K562 (cell line): Measurements from ENCODE around the gene GUCA2B. TPM values are rescaled to one million over a fixed set of nuclear protein-coding genes. Genes with fewer than 3 reads are reported as not detected.

Source experiments
- ATF2 ChIP-seq: sonication (generic); formaldehyde crosslinking; IDR thresholded peaks from 2 replicates; pipeline ENCODE4 v1.8.1; 2022; ENCODE audit warnings: missing genetic modification reagents
- CCAR2 ChIP-seq: fragments of 200-400 bp; formaldehyde crosslinking; IDR thresholded peaks from 2 replicates; pipeline ENCODE4 v1.6.1; 2017; ENCODE audit warnings: mild to moderate bottlenecking, low read depth, low read length
- GABPA ChIP-seq: fragments of 200-800 bp; sonication (Bioruptor generic); conservative IDR thresholded peaks from 2 replicates; pipeline ENCODE4 v1.6.1; 2016; ENCODE audit warnings: low read depth, missing genetic modification characterization, missing compliant biosample characterization
- HDAC2 ChIP-seq: fragments of 450-650 bp; IDR thresholded peaks from 2 replicates; pipeline ENCODE4 v1.6.1; 2016; ENCODE audit warnings: mild to moderate bottlenecking
- KLF6 ChIP-seq: fragments of 250-450 bp; sonication (Bioruptor Pico); IDR thresholded peaks from 2 replicates; pipeline ENCODE4 v1.4.0; 2020; ENCODE audit warnings: mild to moderate bottlenecking, moderate library complexity, borderline replicate concordance
- MAFK ChIP-seq: IDR thresholded peaks from 2 replicates; pipeline ENCODE4 v1.6.1; 2011; ENCODE audit warnings: low read length, improper control_type of control experiment
- MCM5 ChIP-seq: fragments of 450-650 bp; IDR thresholded peaks from 2 replicates; pipeline ENCODE4 v1.6.1; 2016; ENCODE audit warnings: low read depth
- POLR2AphosphoS2 ChIP-seq: IDR thresholded peaks from 2 replicates; pipeline ENCODE4 v1.6.1; 2012; ENCODE audit warnings: low read length, improper control_type of control experiment
- ZNF668 ChIP-seq: fragments of 250-450 bp; sonication (Bioruptor Pico); IDR thresholded peaks from 2 replicates; pipeline ENCODE4 v1.8.0; 2022; ENCODE audit warnings: mild to moderate bottlenecking, inconsistent platforms
- ZNF76 ChIP-seq: fragments of 250-450 bp; sonication (Bioruptor Pico); IDR thresholded peaks from 2 replicates; pipeline ENCODE4 v1.4.0; 2020; ENCODE audit warnings: mild to moderate bottlenecking, moderate library complexity, borderline replicate concordance
- ZNF785 ChIP-seq: fragments of 250-450 bp; sonication (Bioruptor Pico); IDR thresholded peaks from 2 replicates; pipeline ENCODE4 v1.4.0; 2020; ENCODE audit warnings: mild to moderate bottlenecking
- polyA plus RNA-seq, 8 experiments: library from polyadenylated mRNA; depleted of rRNA in 4 of 8; stranded (reverse) in 5 of 8; unstranded in 3 of 8; fragments of >200 nt; fragmentation: Nextera tagmentation in 2 of 8; fragmentation: Illumina TruSeq in 1 of 8; extraction: Ambion mirVana in 2 of 8; extraction: Trizol in 1 of 8; gene quantifications; 2 replicates each; pipeline versions ENCODE4 v1.2.1 to v1.2.3, GENCODE V29; 2011 to 2014; ENCODE audit warnings: inconsistent platforms in 1 of 8, missing spikeins in 1 of 8
- total RNA-seq, 7 experiments: library from RNA; depleted of rRNA in 6 of 7; stranded (reverse); fragments of >200 nt in 6 of 7; fragmentation: Illumina TruSeq in 2 of 7; extraction: Trizol in 2 of 7; gene quantifications; 2 replicates each; pipeline versions ENCODE4 v1.2.1 to v1.2.3, GENCODE V29; 2011 to 2021; ENCODE audit warnings: low replicate concordance in 1 of 7
- TF ChIP-seq, protein P1 (sequence below): fragments of 450-650 bp; IDR thresholded peaks from 2 replicates; pipeline ENCODE4 v1.6.1; 2016; ENCODE audit warnings: low read depth
- TF ChIP-seq, protein P2 (sequence below): sonication (generic); formaldehyde crosslinking; IDR thresholded peaks from 2 replicates; pipeline ENCODE4 v1.4.0; 2020; ENCODE audit warnings: mild to moderate bottlenecking, missing genetic modification reagents
- TF ChIP-seq, protein P3 (sequence below): fragments of 250-450 bp; sonication (Bioruptor Pico); IDR thresholded peaks from 2 replicates; pipeline ENCODE4 v1.5.1; 2021; ENCODE audit warnings: mild to moderate bottlenecking

Gene GUCA2B
- total and polyA plus RNA-seq, 9 of the 15 experiments (the other 6 are each of a cell fraction or from before 2014, with no cell fraction given): not detected

- TF ChIP-seq, protein P1, sequence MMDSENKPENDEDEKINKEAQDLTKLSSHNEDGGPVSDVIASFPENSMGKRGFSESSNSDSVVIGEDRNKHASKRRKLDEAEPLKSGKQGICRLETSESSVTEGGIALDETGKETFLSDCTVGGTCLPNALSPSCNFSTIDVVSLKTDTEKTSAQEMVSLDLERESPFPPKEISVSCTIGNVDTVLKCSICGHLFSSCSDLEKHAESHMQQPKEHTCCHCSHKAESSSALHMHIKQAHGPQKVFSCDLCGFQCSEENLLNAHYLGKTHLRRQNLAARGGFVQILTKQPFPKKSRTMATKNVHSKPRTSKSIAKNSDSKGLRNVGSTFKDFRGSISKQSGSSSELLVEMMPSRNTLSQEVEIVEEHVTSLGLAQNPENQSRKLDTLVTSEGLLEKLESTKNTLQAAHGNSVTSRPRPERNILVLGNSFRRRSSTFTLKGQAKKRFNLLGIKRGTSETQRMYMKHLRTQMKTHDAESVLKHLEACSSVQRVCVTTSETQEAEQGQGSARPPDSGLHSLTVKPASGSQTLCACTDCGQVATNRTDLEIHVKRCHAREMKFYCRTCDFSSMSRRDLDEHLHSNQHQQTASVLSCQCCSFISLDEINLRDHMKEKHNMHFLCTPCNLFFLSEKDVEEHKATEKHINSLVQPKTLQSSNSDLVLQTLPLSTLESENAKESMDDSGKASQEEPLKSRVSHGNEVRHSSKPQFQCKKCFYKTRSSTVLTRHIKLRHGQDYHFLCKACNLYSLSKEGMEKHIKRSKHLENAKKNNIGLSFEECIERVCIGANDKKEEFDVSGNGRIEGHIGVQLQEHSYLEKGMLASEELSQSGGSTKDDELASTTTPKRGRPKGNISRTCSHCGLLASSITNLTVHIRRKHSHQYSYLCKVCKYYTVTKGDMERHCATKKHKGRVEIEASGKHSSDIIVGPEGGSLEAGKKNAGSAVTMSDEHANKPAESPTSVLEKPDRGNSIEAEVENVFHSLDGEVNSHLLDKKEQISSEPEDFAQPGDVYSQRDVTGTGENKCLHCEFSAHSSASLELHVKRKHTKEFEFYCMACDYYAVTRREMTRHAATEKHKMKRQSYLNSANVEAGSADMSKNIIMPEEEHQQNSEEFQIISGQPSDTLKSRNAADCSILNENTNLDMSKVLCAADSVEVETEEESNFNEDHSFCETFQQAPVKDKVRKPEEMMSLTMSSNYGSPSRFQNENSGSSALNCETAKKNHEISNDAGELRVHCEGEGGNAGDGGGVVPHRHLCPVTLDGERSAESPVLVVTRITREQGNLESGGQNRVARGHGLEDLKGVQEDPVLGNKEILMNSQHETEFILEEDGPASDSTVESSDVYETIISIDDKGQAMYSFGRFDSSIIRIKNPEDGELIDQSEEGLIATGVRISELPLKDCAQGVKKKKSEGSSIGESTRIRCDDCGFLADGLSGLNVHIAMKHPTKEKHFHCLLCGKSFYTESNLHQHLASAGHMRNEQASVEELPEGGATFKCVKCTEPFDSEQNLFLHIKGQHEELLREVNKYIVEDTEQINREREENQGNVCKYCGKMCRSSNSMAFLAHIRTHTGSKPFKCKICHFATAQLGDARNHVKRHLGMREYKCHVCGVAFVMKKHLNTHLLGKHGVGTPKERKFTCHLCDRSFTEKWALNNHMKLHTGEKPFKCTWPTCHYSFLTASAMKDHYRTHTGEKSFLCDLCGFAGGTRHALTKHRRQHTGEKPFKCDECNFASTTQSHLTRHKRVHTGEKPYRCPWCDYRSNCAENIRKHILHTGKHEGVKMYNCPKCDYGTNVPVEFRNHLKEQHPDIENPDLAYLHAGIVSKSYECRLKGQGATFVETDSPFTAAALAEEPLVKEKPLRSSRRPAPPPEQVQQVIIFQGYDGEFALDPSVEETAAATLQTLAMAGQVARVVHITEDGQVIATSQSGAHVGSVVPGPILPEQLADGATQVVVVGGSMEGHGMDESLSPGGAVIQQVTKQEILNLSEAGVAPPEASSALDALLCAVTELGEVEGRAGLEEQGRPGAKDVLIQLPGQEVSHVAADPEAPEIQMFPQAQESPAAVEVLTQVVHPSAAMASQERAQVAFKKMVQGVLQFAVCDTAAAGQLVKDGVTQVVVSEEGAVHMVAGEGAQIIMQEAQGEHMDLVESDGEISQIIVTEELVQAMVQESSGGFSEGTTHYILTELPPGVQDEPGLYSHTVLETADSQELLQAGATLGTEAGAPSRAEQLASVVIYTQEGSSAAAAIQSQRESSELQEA: no peak
- TF ChIP-seq ZNF668 (CRISPR knock-in tag) (no peak), ZNF785 (CRISPR knock-in tag) (no peak), KLF6 (CRISPR knock-in tag) (no peak), POLR2AphosphoS2 (no peak), MAFK (no peak), MCM5 (no peak), ZNF76 (CRISPR knock-in tag) (no peak), HDAC2 (no peak), CCAR2 (no peak), ATF2 (no peak), GABPA (tag) (no peak)
- TF ChIP-seq, protein P2, sequence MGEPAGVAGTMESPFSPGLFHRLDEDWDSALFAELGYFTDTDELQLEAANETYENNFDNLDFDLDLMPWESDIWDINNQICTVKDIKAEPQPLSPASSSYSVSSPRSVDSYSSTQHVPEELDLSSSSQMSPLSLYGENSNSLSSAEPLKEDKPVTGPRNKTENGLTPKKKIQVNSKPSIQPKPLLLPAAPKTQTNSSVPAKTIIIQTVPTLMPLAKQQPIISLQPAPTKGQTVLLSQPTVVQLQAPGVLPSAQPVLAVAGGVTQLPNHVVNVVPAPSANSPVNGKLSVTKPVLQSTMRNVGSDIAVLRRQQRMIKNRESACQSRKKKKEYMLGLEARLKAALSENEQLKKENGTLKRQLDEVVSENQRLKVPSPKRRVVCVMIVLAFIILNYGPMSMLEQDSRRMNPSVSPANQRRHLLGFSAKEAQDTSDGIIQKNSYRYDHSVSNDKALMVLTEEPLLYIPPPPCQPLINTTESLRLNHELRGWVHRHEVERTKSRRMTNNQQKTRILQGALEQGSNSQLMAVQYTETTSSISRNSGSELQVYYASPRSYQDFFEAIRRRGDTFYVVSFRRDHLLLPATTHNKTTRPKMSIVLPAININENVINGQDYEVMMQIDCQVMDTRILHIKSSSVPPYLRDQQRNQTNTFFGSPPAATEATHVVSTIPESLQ (CRISPR knock-in tag): no peak
- TF ChIP-seq, protein P3, sequence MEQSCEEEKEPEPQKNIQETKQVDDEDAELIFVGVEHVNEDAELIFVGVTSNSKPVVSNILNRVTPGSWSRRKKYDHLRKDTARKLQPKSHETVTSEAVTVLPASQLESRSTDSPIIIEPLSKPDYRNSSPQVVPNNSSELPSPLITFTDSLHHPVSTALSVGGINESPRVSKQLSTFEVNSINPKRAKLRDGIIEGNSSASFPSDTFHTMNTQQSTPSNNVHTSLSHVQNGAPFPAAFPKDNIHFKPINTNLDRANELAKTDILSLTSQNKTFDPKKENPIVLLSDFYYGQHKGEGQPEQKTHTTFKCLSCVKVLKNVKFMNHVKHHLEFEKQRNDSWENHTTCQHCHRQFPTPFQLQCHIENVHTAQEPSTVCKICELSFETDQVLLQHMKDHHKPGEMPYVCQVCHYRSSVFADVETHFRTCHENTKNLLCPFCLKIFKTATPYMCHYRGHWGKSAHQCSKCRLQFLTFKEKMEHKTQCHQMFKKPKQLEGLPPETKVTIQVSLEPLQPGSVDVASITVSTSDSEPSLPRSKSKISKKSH: no peak
These were observed 7.9 kb upstream of the GUCA2B start (continued) for GRCh38 chr1:42145389-42145716.
